Parathyroid adenoma (tissue), 2 donors: ENCODE results near the gene ACVR1.

Experiments
- H2AFZ ChIP-seq: fragments of 300-600 bp; sonication (generic); one replicate; pipeline ENCODE4 v1.7.0; 2017; ENCODE audit warnings: antibody characterized with exemption, mild to moderate bottlenecking
- H3K27ac ChIP-seq: fragments of 300-600 bp; sonication (generic); one replicate; pipeline ENCODE4 v1.7.0; 2017
- H3K27me3 ChIP-seq: fragments of 300-600 bp; sonication (generic); one replicate; pipeline ENCODE4 v1.7.0; 2017; ENCODE audit warnings: low read length; ENCODE audit not compliant: control insufficient read depth, insufficient read depth
- H3K36me3 ChIP-seq: fragments of 300-600 bp; sonication (generic); one replicate; pipeline ENCODE4 v1.7.0; 2017; ENCODE audit warnings: low read length; ENCODE audit not compliant: control insufficient read depth, insufficient read depth
- H3K4me1 ChIP-seq: fragments of 300-600 bp; sonication (generic); one replicate; pipeline ENCODE4 v1.7.0; 2017; ENCODE audit warnings: control low read depth
- H3K4me2 ChIP-seq: fragments of 300-600 bp; sonication (generic); one replicate; pipeline ENCODE4 v1.7.0; 2017; ENCODE audit warnings: low read length
- H3K4me3 ChIP-seq: fragments of 300-600 bp; sonication (generic); one replicate; pipeline ENCODE4 v1.7.0; 2017; ENCODE audit warnings: low read depth, low read length
- H3K79me2 ChIP-seq: fragments of 300-600 bp; sonication (generic); one replicate; pipeline ENCODE4 v1.7.0; 2017; ENCODE audit warnings: control low read depth
- H3K9ac ChIP-seq: fragments of 300-600 bp; sonication (generic); one replicate; pipeline ENCODE4 v1.7.0; 2017; ENCODE audit warnings: mild to moderate bottlenecking
- H3K9me3 ChIP-seq: fragments of 300-600 bp; sonication (generic); one replicate; pipeline ENCODE4 v1.7.0; 2017; ENCODE audit warnings: low read length; ENCODE audit not compliant: control insufficient read depth
- TF ChIP-seq, protein P1 (sequence below): fragments of 300-600 bp; sonication (generic); IDR thresholded peaks from one replicate; pipeline ENCODE4 v1.7.0; 2017; ENCODE audit warnings: antibody characterized with exemption, mild to moderate bottlenecking
- donor health status: primary hyperparathyroidism.

ACVR1 gene

DNA sequence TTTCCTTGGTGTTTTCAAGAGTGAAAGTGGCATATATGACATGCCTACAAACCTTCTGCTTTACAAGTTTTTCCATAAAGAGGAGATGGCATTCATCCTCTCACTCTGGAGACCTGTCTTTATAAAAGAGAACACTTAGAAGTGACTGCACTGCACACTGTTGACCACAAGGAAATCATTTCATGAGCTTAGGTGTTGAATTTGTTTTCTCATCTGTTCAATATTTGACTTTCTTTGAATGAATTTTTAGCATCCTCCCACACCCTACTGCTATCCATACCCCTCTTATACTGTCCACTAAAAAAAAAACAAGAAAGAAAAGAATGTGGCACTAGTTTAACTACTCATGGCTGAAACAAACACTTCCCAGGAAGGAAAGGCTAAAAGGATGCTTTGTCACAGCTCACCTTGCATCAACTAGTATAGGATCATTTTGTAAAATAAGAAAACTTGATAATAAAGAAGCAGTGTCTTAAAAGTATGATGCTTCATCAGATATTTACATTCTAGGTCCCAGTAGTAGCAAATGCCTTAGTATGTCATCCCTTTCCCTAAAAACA, 83.0 kb downstream of the ACVR1 start:
- Histone ChIP-seq H2AFZ (no peak overlapping the region), H3K4me1 (peaks cover 3% of the 10 kb centered on the region), H3K9ac (no peak overlapping the region), H3K4me2 (no peak overlapping the region), H3K9me3 (no peaks in the 10 kb centered on the region), H3K79me2 (no peaks in the 10 kb centered on the region), H3K4me3 (no peak overlapping the region), H3K27ac (no peak overlapping the region), H3K27me3 (no peaks in the 10 kb centered on the region), H3K36me3 (no peaks in the 10 kb centered on the region)
- TF ChIP-seq, protein P1, sequence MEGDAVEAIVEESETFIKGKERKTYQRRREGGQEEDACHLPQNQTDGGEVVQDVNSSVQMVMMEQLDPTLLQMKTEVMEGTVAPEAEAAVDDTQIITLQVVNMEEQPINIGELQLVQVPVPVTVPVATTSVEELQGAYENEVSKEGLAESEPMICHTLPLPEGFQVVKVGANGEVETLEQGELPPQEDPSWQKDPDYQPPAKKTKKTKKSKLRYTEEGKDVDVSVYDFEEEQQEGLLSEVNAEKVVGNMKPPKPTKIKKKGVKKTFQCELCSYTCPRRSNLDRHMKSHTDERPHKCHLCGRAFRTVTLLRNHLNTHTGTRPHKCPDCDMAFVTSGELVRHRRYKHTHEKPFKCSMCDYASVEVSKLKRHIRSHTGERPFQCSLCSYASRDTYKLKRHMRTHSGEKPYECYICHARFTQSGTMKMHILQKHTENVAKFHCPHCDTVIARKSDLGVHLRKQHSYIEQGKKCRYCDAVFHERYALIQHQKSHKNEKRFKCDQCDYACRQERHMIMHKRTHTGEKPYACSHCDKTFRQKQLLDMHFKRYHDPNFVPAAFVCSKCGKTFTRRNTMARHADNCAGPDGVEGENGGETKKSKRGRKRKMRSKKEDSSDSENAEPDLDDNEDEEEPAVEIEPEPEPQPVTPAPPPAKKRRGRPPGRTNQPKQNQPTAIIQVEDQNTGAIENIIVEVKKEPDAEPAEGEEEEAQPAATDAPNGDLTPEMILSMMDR = no peak

DNA sequence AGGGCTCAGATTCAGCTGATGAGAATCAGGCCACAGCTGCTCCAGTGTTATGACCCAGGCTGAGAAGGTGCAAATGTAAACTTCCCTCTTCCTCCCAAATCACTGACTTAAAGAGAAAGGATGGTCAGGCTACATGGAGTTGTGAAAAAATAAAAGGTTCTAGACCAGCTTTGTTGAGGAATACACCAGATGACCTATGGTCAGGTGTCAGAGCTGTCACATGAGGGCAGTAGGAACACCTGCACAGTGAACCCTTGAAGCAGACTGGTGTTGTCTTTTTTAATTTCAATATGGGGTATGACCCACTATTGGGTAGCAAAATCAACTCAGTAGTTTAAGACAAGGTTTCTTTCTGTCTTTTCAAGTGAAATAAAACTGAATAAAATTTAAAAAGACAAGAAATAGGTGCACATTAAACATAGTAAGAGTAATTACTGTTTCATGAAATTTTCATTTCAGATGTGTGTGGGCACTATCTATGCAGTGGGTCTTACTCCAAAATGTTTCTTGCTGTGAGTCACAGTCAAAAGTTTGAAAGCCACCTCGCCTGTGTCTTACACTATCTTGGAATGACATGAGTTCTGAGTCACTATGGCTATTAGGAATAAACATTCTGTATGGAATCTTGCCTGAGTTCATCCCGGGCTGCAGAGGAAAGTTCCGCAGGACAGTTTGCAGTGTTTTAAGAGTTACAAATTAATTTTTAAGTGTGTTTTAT, 83.6 kb downstream of the ACVR1 start:
- Histone ChIP-seq H3K79me2 (no peaks in the 10 kb centered on the region), H3K36me3 (no peaks in the 10 kb centered on the region), H3K9me3 (no peaks in the 10 kb centered on the region), H3K27me3 (no peaks in the 10 kb centered on the region), H3K4me1 (peaks cover 3% of the 10 kb centered on the region), H3K4me2 (no peak overlapping the region), H2AFZ (no peak overlapping the region), H3K27ac (no peak overlapping the region), H3K9ac (no peak overlapping the region), H3K4me3 (no peak overlapping the region)
- TF ChIP-seq, protein P1 = no peak

- peaks cover 3% of the 10 kb centered on the region for H3K4me1 ChIP-seq
- TF ChIP-seq, protein P1 = no peak
- no peaks in the 10 kb centered on the region for H3K79me2 ChIP-seq
- no peak overlapping the region for H3K27ac ChIP-seq
- no peaks in the 10 kb centered on the region for H3K36me3 ChIP-seq
- no peak overlapping the region for H3K9ac ChIP-seq
- no peak overlapping the region for H3K4me3 ChIP-seq
- no peak overlapping the region for H2AFZ ChIP-seq
- no peak overlapping the region for H3K4me2 ChIP-seq
- no peaks in the 10 kb centered on the region for H3K9me3 ChIP-seq
- no peaks in the 10 kb centered on the region for H3K27me3 ChIP-seq
Observed at GRCh38 chr2:157790780-157791179, 85.3 kb downstream of the ACVR1 start.

DNA sequence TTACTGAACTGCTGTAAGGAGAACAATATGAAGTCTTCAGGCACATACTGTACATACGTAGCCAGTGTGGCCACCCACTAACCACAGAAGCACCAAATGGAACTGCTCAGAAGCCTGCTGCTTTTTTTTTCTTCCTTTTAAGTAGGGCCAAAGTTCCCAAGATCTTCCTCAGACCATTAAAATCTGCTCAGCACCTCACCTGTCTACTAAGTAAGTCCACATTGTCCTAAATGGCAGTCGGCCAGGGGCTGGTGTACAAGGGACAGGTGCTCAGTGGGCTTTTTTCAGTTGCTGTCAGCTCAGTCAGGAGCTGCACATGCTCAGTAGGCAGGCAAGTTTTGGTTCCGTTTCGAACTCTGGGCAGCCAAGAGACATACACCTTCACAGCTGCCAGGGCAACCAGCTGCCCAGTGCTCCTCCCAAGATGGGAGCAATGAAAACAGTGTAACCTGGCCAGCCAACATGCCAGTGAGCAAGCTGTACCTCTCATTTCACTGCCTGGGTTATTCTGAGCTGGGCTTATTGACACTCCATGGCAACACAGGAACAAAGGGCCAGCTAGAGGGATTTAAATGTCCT, 86.1 kb downstream of the ACVR1 start:
- Histone ChIP-seq H3K4me1 (peaks cover 3% of the 10 kb centered on the region), H3K9ac (no peak overlapping the region), H3K79me2 (no peaks in the 10 kb centered on the region), H3K27ac (no peak overlapping the region), H3K4me3 (no peak overlapping the region), H3K9me3 (no peaks in the 10 kb centered on the region), H3K36me3 (no peaks in the 10 kb centered on the region), H3K4me2 (no peak overlapping the region), H2AFZ (no peak overlapping the region), H3K27me3 (no peaks in the 10 kb centered on the region)
- TF ChIP-seq, protein P1 = no peak
